ENCODE measurements around the gene EPB41L2.

GRCh38 chr6:130982135-130982534, 80.9 kb downstream of the EPB41L2 start:
- TF ChIP-seq CTCF (IDR thresholded peaks at IDR 0.05) (no peak), POLR2A (IDR thresholded peaks at IDR 0.05) (no peak), EP300 (IDR thresholded peaks at IDR 0.05) (no peak)
